ENCODE measurements around the gene ADAMTSL2.

The ADAMTSL2 gene

GRCh38 chr9:133589454-133590227 is 55.1 kb downstream of the ADAMTSL2 start:
- DNase-seq (ENCODE audit: low read depth) = peak; percentile 34

- DNase-seq (ENCODE audit: low read depth) = no peak
Measured at GRCh38 chr9:133590231-133590855, 55.8 kb downstream of the ADAMTSL2 start.

GRCh38 chr9:133591116-133591910 is 56.8 kb downstream of the ADAMTSL2 start:
- no peak for DNase-seq (ENCODE audit: low read depth)

- DNase-seq (ENCODE audit: low read depth) = no peak
Measured at GRCh38 chr9:133591985-133592384, 57.5 kb downstream of the ADAMTSL2 start.

GRCh38 chr9:133592731-133593409 is 58.4 kb downstream of the ADAMTSL2 start:
- no peak for DNase-seq (ENCODE audit: low read depth)

GRCh38 chr9:133593587-133594253 is 59.2 kb downstream of the ADAMTSL2 start:
- no peak for DNase-seq (ENCODE audit: low read depth)

GRCh38 chr9:133594310-133594709 is 59.8 kb downstream of the ADAMTSL2 start:
- DNase-seq (ENCODE audit: low read depth) = no peak

- no peak for DNase-seq (ENCODE audit: low read depth)
Measured at GRCh38 chr9:133595910-133596309, 61.4 kb downstream of the ADAMTSL2 start.

- DNase-seq (ENCODE audit: low read depth) = no peak
Measured at GRCh38 chr9:133597316-133597957, 62.9 kb downstream of the ADAMTSL2 start.

- no peak for DNase-seq (ENCODE audit: low read depth)
Measured at GRCh38 chr9:133598978-133599377, 64.5 kb downstream of the ADAMTSL2 start.

- DNase-seq (ENCODE audit: low read depth) = no peak
Measured at GRCh38 chr9:133599470-133600173, 65.1 kb downstream of the ADAMTSL2 start.

- DNase-seq (ENCODE audit: low read depth) = no peak
Measured at GRCh38 chr9:133600739-133601138, 66.2 kb downstream of the ADAMTSL2 start.

GRCh38 chr9:133601746-133602145 is 67.2 kb downstream of the ADAMTSL2 start:
- no peak for DNase-seq (ENCODE audit: low read depth)

GRCh38 chr9:133602277-133602676 is 67.8 kb downstream of the ADAMTSL2 start:
- no peak for DNase-seq (ENCODE audit: low read depth)

GRCh38 chr9:133603135-133603927 is 68.8 kb downstream of the ADAMTSL2 start:
- no peak for DNase-seq (ENCODE audit: low read depth)

GRCh38 chr9:133604214-133604613 is 69.7 kb downstream of the ADAMTSL2 start:
- peak; percentile 15 for DNase-seq (ENCODE audit: low read depth)

- DNase-seq (ENCODE audit: low read depth) = no peak
Measured at GRCh38 chr9:133604856-133605255, 70.4 kb downstream of the ADAMTSL2 start.

- no peak for DNase-seq (ENCODE audit: low read depth)
Measured at GRCh38 chr9:133605446-133605845, 70.9 kb downstream of the ADAMTSL2 start.

GRCh38 chr9:133605856-133606707 is 71.6 kb downstream of the ADAMTSL2 start:
- no peak for DNase-seq (ENCODE audit: low read depth)

Measured in activated T-cell treated with anti-CD3 and anti-CD28 coated beads for 48 hours (primary cell).